Measurements from ENCODE around the gene SEPTIN8.

Gene SEPTIN8

DNA sequence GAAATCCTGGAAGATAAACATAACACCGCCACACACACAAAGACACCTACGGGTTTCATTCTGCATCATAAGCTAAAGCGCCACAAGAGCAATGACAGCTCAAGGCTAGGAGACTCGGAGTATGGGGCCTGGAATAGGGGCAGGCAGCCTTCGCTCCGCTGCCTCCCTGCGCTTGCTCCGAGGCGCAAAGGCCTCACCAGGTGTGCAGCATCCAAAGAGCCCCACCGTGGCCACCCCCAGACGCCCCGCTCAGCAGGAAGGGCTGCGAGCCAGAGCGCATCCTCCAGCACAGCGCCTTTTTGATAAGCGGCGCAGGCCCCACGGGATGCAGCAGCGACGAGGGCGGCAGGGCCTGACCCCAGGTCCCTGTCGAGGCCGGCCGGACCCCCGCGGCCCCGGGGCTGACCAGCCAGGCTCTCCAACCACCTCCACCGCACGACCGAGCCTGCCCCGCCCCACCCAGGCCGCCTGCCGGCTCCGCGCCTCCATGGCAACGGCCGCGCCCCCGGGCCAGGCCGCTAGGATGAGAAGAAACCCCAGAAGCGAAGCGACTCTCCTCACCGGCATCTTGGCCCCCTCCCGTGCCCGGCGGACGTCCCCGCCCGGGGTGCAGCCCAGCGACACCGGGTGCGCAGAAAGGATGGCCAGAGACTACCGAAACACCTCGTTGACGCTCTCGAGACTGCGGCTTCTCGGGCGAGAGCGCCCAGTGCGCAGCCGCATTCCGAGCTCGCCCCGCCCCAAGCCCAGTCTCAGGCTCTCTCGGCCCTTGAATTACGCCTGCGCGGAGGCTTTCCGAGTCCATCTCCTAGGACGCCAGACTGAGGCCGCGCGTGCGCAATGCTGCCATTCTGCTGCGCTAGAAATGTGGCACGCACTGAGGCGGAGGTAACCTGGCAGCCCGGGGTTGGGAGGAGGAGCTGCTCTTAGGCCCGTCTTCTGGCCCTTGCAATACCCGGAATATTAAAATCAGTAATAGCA lies 39.9 kb downstream of the SEPTIN8 start, which contains the start of gene KIF3A:
Gene KIF3A, minus strand, starts transcription at position 694 of the 981 bp plus-strand sequence. Its CDS starts 127 bp downstream, at position 567.
- peak; percentile 100 for DNase-seq (ENCODE audit: extremely low spot score)
- ChIA-PET CTCF (interaction anchor here (0.7 to 1.2 kb wide), 4 partner anchors 10 to 83 kb away, joined by 4 to 7 read pairs (median 4); partner anchors contain the start of gene CCNI2), POLR2A (interaction anchor here (0.5 to 2.6 kb wide), 29 partner anchors 8 to 444 kb away, joined by 3 to 16 read pairs (median 4); partner anchors contain the start of genes CCNI2, RAD50, SEPTIN8 and SOWAHA)
- no peak for TF ChIP-seq FOXK2 (IDR thresholded peaks at IDR 0.05)
- TF ChIP-seq CTBP1 (IDR thresholded peaks at IDR 0.05; ENCODE audit: borderline replicate concordance) = no peak
- no peak for TF ChIP-seq SP1 (IDR thresholded peaks at IDR 0.05)

- ChIA-PET POLR2A (no interaction called here), CTCF (interaction anchor here (1.5 kb wide), 1 partner anchor 11 kb away, joined by 3 read pairs; no protein-coding TSS in a partner anchor)
- DNase-seq (ENCODE audit: extremely low spot score) = no peak
- no peak for TF ChIP-seq FOXA1 (IDR thresholded peaks at IDR 0.05)
Measured at GRCh38 chr5:132734687-132735086, 42.4 kb downstream of the SEPTIN8 start.

- TF ChIP-seq, protein P1, sequence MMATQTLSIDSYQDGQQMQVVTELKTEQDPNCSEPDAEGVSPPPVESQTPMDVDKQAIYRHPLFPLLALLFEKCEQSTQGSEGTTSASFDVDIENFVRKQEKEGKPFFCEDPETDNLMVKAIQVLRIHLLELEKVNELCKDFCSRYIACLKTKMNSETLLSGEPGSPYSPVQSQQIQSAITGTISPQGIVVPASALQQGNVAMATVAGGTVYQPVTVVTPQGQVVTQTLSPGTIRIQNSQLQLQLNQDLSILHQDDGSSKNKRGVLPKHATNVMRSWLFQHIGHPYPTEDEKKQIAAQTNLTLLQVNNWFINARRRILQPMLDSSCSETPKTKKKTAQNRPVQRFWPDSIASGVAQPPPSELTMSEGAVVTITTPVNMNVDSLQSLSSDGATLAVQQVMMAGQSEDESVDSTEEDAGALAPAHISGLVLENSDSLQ (IDR thresholded peaks at IDR 0.05) = no peak
- TF ChIP-seq L3MBTL2 (conservative IDR thresholded peaks at IDR 0.05) = no peak
- TF ChIP-seq CTBP1 (IDR thresholded peaks at IDR 0.05; ENCODE audit: borderline replicate concordance) = no peak
- no peak for TF ChIP-seq HDGF (IDR thresholded peaks at IDR 0.05; ENCODE audit: borderline replicate concordance)
- no peak for TF ChIP-seq SP1 (IDR thresholded peaks at IDR 0.05)
- no peak for TF ChIP-seq LEF1 (IDR thresholded peaks at IDR 0.05; ENCODE audit: borderline replicate concordance)
- TF ChIP-seq ARNT (IDR thresholded peaks at IDR 0.05) = no peak
- TF ChIP-seq SUZ12 (IDR thresholded peaks at IDR 0.05) = no peak
- no peak for TF ChIP-seq FOXK2 (IDR thresholded peaks at IDR 0.05)
- TF ChIP-seq FOXA1 (IDR thresholded peaks at IDR 0.05) = no peak
- no peak for TF ChIP-seq BHLHE40 (IDR thresholded peaks at IDR 0.05; ENCODE audit: borderline replicate concordance)
- TF ChIP-seq ELF4 (IDR thresholded peaks at IDR 0.05) = no peak
- no peak for TF ChIP-seq TARDBP (IDR thresholded peaks at IDR 0.05)
- no peak for DNase-seq (ENCODE audit: extremely low spot score)
- POLR2A ChIA-PET = no interaction called here
- CTCF ChIA-PET = interaction anchor here (1.5 kb wide), 1 partner anchor 12 kb away, joined by 3 read pairs; no protein-coding TSS in a partner anchor
Measured at GRCh38 chr5:132733499-132734148, 43.4 kb downstream of the SEPTIN8 start.

DNA sequence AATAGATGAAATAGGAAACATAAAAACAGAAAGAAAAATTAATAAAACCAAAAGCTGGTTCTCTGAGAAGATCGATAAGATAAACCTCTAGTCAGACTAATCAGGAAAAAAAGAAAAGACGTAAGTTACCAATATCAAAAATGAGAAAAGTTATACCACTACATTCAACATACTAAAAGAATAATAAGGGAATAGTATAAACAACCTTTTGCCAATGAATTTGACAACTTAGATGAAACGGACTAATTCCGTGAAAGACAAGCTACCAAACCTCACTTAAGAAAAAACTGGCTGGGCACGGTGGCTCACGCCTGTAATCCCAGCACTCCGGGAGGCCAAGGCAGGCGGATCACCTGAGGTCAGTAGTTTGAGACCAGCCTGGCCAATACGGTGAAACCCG lies 47.1 kb downstream of the SEPTIN8 start:
- POLR2A ChIA-PET = no interaction called here
- TF ChIP-seq HDGF (IDR thresholded peaks at IDR 0.05; ENCODE audit: borderline replicate concordance) (no peak), SUZ12 (IDR thresholded peaks at IDR 0.05) (no peak), CTBP1 (IDR thresholded peaks at IDR 0.05; ENCODE audit: borderline replicate concordance) (no peak), FOXM1 (IDR thresholded peaks at IDR 0.05; ENCODE audit: borderline replicate concordance) (no peak), NFRKB (IDR thresholded peaks at IDR 0.05) (no peak), ARNT (IDR thresholded peaks at IDR 0.05) (no peak), LEF1 (IDR thresholded peaks at IDR 0.05; ENCODE audit: borderline replicate concordance) (no peak), TARDBP (IDR thresholded peaks at IDR 0.05) (no peak), SP1 (IDR thresholded peaks at IDR 0.05) (no peak), ELF4 (IDR thresholded peaks at IDR 0.05) (no peak), ZNF384 (IDR thresholded peaks at IDR 0.05) (no peak), L3MBTL2 (conservative IDR thresholded peaks at IDR 0.05) (no peak), FOXA1 (IDR thresholded peaks at IDR 0.05) (no peak), FOXK2 (IDR thresholded peaks at IDR 0.05) (no peak), BHLHE40 (IDR thresholded peaks at IDR 0.05; ENCODE audit: borderline replicate concordance) (no peak)
- TF ChIP-seq, protein P1 (IDR thresholded peaks at IDR 0.05) = no peak
- CTCF ChIA-PET = interaction anchor here (0.6 kb wide), 2 partner anchors 17 to 68 kb away, joined by 3 read pairs; no protein-coding TSS in a partner anchor
- no peak for DNase-seq (ENCODE audit: extremely low spot score)

DNA sequence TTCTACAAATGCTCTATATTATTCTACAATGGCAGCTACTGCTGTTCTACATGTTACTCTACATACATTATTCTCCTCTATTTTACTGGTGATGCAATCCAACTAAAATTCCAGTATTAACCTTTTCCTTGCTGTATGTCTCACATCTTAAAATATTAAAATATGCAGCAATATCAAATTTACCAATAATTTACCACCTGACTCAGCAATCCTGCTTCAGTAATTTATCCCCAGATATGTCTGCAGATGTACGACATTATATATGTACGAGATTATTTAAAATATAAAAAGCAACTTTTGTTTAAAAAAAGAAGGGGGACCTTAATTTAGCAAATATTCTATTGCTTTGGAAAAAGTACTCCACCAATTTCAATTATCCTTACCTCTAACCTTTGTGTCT lies 51.3 kb downstream of the SEPTIN8 start:
- TF ChIP-seq SP1 (IDR thresholded peaks at IDR 0.05) (no peak), FOXA1 (IDR thresholded peaks at IDR 0.05) (no peak), CTBP1 (IDR thresholded peaks at IDR 0.05; ENCODE audit: borderline replicate concordance) (no peak), ELF4 (IDR thresholded peaks at IDR 0.05) (no peak), TARDBP (IDR thresholded peaks at IDR 0.05) (no peak), SUZ12 (IDR thresholded peaks at IDR 0.05) (no peak), NFRKB (IDR thresholded peaks at IDR 0.05) (no peak), FOXK2 (IDR thresholded peaks at IDR 0.05) (no peak), ARNT (IDR thresholded peaks at IDR 0.05) (no peak), L3MBTL2 (conservative IDR thresholded peaks at IDR 0.05) (no peak), FOXM1 (IDR thresholded peaks at IDR 0.05; ENCODE audit: borderline replicate concordance) (no peak)
- CTCF ChIA-PET = no interaction called here
- no peak for DNase-seq (ENCODE audit: extremely low spot score)
- POLR2A ChIA-PET = no interaction called here

- TF ChIP-seq L3MBTL2 (conservative IDR thresholded peaks at IDR 0.05) (no peak), SP1 (IDR thresholded peaks at IDR 0.05) (no peak), FOXA1 (IDR thresholded peaks at IDR 0.05) (no peak), BHLHE40 (IDR thresholded peaks at IDR 0.05; ENCODE audit: borderline replicate concordance) (no peak), CTBP1 (IDR thresholded peaks at IDR 0.05; ENCODE audit: borderline replicate concordance) (no peak), LEF1 (IDR thresholded peaks at IDR 0.05; ENCODE audit: borderline replicate concordance) (no peak), ELF4 (IDR thresholded peaks at IDR 0.05) (no peak), FOXK2 (IDR thresholded peaks at IDR 0.05) (no peak), NFRKB (IDR thresholded peaks at IDR 0.05) (no peak)
- ChIA-PET POLR2A (interaction anchor here (1.1 kb wide), 1 partner anchor 19 kb away, joined by 3 read pairs; the partner anchor contains the start of gene KIF3A), CTCF (no interaction called here)
- no peak for DNase-seq (ENCODE audit: extremely low spot score)
Measured at GRCh38 chr5:132718544-132719312, 58.3 kb downstream of the SEPTIN8 start.

All from HEK293T (cell line).